ENCODE measurements around the gene NR1H3. TPM values are rescaled to one million over a fixed set of nuclear protein-coding genes. Genes with fewer than 3 reads are reported as not detected.

The NR1H3 gene
- total RNA-seq, 2 donors from 2014 or later = 7.5 to 12.4 TPM

GRCh38 chr11:47270331-47271271, 12.8 kb downstream of the NR1H3 start:
- H3K27ac Mint-ChIP-seq = peak overlapping the region; percentile 88
- H3K4me1 Mint-ChIP-seq = peaks cover 32% of the 10 kb centered on the region

DNA sequence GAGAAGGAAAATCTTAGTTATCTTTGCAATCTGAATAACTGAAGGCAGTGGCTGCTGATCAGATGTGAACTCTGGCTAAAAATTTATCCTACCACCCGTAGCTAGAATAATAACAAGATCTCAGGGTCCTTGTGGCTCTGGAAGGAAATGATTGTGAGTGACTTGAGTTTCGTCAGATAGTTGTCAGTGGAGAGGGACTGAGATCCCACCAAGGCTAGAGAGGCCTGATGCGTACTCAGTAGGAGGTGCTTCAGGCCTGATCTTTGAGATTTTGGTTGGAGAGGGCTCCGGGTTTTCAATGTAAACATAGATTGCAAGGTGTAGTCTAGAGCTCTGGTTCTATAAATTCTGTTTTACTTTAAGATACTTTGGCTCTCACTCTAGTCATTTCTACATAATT, 13.5 kb downstream of the NR1H3 start:
- Mint-ChIP-seq H3K27ac (peak overlapping the region; percentile 88), H3K9me3 (no peaks in the 10 kb centered on the region), H3K4me3 (peak overlapping the region; percentile 86), H3K27me3 (no peaks in the 10 kb centered on the region), H3K4me1 (peaks cover 32% of the 10 kb centered on the region), H3K36me3 (ENCODE audit: low read depth) (peaks cover 54% of the 10 kb centered on the region)
- no peak for ATAC-seq (replicated peaks)

More at GRCh38 chr11:47270331-47271271, 12.8 kb downstream of the NR1H3 start:
- Mint-ChIP-seq H3K27me3 (no peaks in the 10 kb centered on the region), H3K4me3 (peak overlapping the region; percentile 86), H3K36me3 (ENCODE audit: low read depth) (peaks cover 47% of the 10 kb centered on the region), H3K9me3 (no peaks in the 10 kb centered on the region)
- ATAC-seq (replicated peaks) = peak; percentile 25

GRCh38 chr11:47271961-47272661, 14.3 kb downstream of the NR1H3 start:
- Mint-ChIP-seq H3K27me3 (no peaks in the 10 kb centered on the region), H3K9me3 (no peaks in the 10 kb centered on the region), H3K4me3 (peak overlapping the region; percentile 86), H3K4me1 (peaks cover 32% of the 10 kb centered on the region), H3K36me3 (ENCODE audit: low read depth) (peaks cover 62% of the 10 kb centered on the region), H3K27ac (peak overlapping the region; percentile 88)
- no peak for ATAC-seq (replicated peaks)

GRCh38 chr11:47272706-47273105, 14.9 kb downstream of the NR1H3 start:
- Mint-ChIP-seq H3K4me1 (peaks cover 32% of the 10 kb centered on the region), H3K27ac (peak overlapping the region; percentile 44), H3K4me3 (peak overlapping the region; percentile 86), H3K9me3 (no peaks in the 10 kb centered on the region), H3K27me3 (no peaks in the 10 kb centered on the region), H3K36me3 (ENCODE audit: low read depth) (peaks cover 68% of the 10 kb centered on the region)
- no peak for ATAC-seq (replicated peaks)

DNA sequence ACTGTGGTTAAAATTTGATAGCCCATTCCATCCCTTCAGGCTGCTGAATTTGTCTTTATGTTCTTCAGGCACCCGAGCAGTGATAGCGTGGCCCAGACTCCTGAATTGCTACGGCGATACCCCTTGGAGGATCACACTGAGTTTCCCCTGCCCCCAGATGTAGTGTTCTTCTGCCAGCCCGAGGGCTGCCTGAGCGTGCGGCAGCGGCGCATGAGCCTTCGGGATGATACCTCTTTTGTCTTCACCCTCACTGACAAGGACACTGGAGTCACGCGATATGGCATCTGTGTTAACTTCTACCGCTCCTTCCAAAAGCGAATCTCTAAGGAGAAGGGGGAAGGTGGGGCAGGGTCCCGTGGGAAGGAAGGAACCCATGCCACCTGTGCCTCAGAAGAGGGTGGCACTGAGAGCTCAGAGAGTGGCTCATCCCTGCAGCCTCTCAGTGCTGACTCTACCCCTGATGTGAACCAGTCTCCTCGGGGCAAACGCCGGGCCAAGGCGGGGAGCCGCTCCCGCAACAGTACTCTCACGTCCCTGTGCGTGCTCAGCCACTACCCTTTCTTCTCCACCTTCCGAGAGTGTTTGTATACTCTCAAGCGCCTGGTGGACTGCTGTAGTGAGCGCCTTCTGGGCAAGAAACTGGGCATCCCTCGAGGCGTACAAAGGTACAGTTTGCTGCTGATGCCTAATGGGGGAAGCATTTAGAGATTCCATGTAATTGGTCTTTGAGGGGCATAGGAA, 16.9 kb downstream of the NR1H3 start:
- no peaks in the 10 kb centered on the region for H3K27me3 Mint-ChIP-seq
- H3K27ac Mint-ChIP-seq = no peak overlapping the region
- no peak for ATAC-seq (replicated peaks)
- H3K4me3 Mint-ChIP-seq = no peak overlapping the region
- peaks cover 79% of the 10 kb centered on the region for H3K36me3 Mint-ChIP-seq (ENCODE audit: low read depth)
- H3K4me1 Mint-ChIP-seq = peaks cover 19% of the 10 kb centered on the region
- H3K9me3 Mint-ChIP-seq = no peaks in the 10 kb centered on the region

DNA sequence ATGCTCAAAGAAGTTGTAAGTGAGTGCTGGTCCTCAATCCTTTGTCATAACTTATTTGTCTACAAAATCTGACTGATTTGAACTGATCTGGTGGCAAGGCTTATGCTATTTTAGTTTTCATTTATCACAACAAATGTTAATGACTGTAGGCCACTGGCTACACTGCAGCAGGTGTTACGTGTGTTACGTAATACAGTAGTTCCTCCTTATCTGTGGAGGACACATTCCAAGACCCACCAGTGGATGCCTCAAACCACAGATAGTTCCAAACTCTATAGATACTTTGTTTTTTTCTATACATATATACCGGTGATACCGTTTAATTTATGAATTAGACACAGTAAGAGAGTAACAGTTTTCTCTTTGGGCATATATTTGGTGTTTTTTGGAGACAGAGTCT, 19.1 kb downstream of the NR1H3 start:
- Mint-ChIP-seq H3K9me3 (no peaks in the 10 kb centered on the region), H3K27me3 (no peaks in the 10 kb centered on the region), H3K4me1 (peaks cover 11% of the 10 kb centered on the region), H3K4me3 (no peak overlapping the region), H3K27ac (no peak overlapping the region), H3K36me3 (ENCODE audit: low read depth) (peaks cover 93% of the 10 kb centered on the region)
- ATAC-seq (replicated peaks) = no peak

- Mint-ChIP-seq H3K4me1 (no peaks in the 10 kb centered on the region), H3K9me3 (no peaks in the 10 kb centered on the region), H3K36me3 (ENCODE audit: low read depth) (peaks cover 100% of the 10 kb centered on the region), H3K4me3 (no peak overlapping the region), H3K27ac (no peak overlapping the region), H3K27me3 (no peaks in the 10 kb centered on the region)
- ATAC-seq (replicated peaks) = no peak
Observed at GRCh38 chr11:47278058-47278457, 20.3 kb downstream of the NR1H3 start.

GRCh38 chr11:47278769-47279168, 21.0 kb downstream of the NR1H3 start:
- H3K27me3 Mint-ChIP-seq = no peaks in the 10 kb centered on the region
- no peaks in the 10 kb centered on the region for H3K9me3 Mint-ChIP-seq
- H3K36me3 Mint-ChIP-seq (ENCODE audit: low read depth) = peaks cover 100% of the 10 kb centered on the region
- no peak overlapping the region for H3K4me3 Mint-ChIP-seq
- no peaks in the 10 kb centered on the region for H3K4me1 Mint-ChIP-seq
- no peak overlapping the region for H3K27ac Mint-ChIP-seq
- ATAC-seq (replicated peaks) = no peak

GRCh38 chr11:47280099-47280498, 22.3 kb downstream of the NR1H3 start:
- Mint-ChIP-seq H3K27ac (no peak overlapping the region), H3K4me3 (no peak overlapping the region), H3K9me3 (no peaks in the 10 kb centered on the region), H3K36me3 (ENCODE audit: low read depth) (peaks cover 100% of the 10 kb centered on the region), H3K27me3 (no peaks in the 10 kb centered on the region), H3K4me1 (no peaks in the 10 kb centered on the region)
- ATAC-seq (replicated peaks) = no peak

DNA sequence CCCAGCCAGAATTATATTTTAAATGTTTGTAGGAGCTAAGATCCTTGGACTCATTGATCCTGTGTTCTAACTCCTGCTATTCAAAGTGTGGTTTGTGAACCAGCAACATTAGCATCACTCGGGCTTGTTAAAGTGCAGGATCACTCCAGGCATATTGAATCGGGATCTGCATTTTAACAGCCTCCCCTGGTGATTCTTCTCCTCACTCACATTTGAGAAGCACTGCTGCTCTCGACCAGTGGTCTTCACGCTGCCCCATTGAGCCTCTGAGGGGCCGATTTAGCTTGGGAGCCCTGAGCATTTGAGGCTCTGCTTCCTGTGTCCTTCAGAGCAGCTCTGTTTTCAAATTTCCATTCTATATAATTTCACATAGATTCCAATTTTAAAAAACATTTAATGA, 23.1 kb downstream of the NR1H3 start:
- H3K36me3 Mint-ChIP-seq (ENCODE audit: low read depth) = peaks cover 100% of the 10 kb centered on the region
- no peaks in the 10 kb centered on the region for H3K9me3 Mint-ChIP-seq
- H3K27me3 Mint-ChIP-seq = no peaks in the 10 kb centered on the region
- H3K4me1 Mint-ChIP-seq = no peaks in the 10 kb centered on the region
- H3K4me3 Mint-ChIP-seq = no peak overlapping the region
- no peak for ATAC-seq (replicated peaks)
- H3K27ac Mint-ChIP-seq = no peak overlapping the region

- H3K9me3 Mint-ChIP-seq = no peaks in the 10 kb centered on the region
- no peaks in the 10 kb centered on the region for H3K4me1 Mint-ChIP-seq
- no peak overlapping the region for H3K4me3 Mint-ChIP-seq
- no peak for ATAC-seq (replicated peaks)
- H3K36me3 Mint-ChIP-seq (ENCODE audit: low read depth) = peaks cover 100% of the 10 kb centered on the region
- H3K27ac Mint-ChIP-seq = peak overlapping the region; percentile 20
- no peaks in the 10 kb centered on the region for H3K27me3 Mint-ChIP-seq
Observed at GRCh38 chr11:47282462-47282861, 24.7 kb downstream of the NR1H3 start.

DNA sequence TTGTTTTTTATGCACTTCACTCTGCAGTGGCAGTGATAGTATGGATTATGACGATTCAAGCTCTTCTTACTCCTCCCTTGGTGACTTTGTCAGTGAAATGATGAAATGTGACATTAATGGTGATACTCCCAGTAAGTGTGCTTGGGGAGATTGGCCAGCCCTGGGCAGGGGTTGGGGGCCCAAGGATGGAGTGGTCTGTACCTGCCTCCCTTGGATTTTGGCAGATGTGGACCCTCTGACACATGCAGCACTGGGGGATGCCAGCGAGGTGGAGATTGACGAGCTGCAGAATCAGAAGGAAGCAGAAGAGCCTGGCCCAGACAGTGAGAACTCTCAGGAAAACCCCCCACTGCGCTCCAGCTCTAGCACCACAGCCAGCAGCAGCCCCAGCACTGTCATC, 26.4 kb downstream of the NR1H3 start:
- Mint-ChIP-seq H3K4me3 (no peak overlapping the region), H3K9me3 (no peaks in the 10 kb centered on the region), H3K27ac (no peak overlapping the region), H3K27me3 (no peaks in the 10 kb centered on the region), H3K36me3 (ENCODE audit: low read depth) (peaks cover 100% of the 10 kb centered on the region), H3K4me1 (no peaks in the 10 kb centered on the region)
- no peak for ATAC-seq (replicated peaks)

GRCh38 chr11:47285969-47286770, 28.4 kb downstream of the NR1H3 start:
- Mint-ChIP-seq H3K27me3 (no peaks in the 10 kb centered on the region), H3K4me1 (no peaks in the 10 kb centered on the region), H3K27ac (peak overlapping the region; percentile 31), H3K4me3 (no peak overlapping the region), H3K9me3 (no peaks in the 10 kb centered on the region), H3K36me3 (ENCODE audit: low read depth) (peaks cover 100% of the 10 kb centered on the region)
- ATAC-seq (replicated peaks) = no peak

GRCh38 chr11:47288066-47288465, 30.3 kb downstream of the NR1H3 start:
- Mint-ChIP-seq H3K4me1 (no peaks in the 10 kb centered on the region), H3K27ac (no peak overlapping the region), H3K4me3 (no peak overlapping the region), H3K36me3 (ENCODE audit: low read depth) (peaks cover 100% of the 10 kb centered on the region), H3K9me3 (no peaks in the 10 kb centered on the region), H3K27me3 (no peaks in the 10 kb centered on the region)
- ATAC-seq (replicated peaks) = no peak

Data from activated T-helper 17 cell treated with anti-CD3 and anti-CD28 coated beads, Interleukin-2, amount 50 U/mL, for 72 hours (primary cell).